Measurements from ENCODE around the gene BCL2L12.
"Not testable (repeated sequence)": the region's sequence is repeated elsewhere in the genome, so short reads cannot be mapped to it uniquely, and the experiment has no call there.

The BCL2L12 gene, protein sequence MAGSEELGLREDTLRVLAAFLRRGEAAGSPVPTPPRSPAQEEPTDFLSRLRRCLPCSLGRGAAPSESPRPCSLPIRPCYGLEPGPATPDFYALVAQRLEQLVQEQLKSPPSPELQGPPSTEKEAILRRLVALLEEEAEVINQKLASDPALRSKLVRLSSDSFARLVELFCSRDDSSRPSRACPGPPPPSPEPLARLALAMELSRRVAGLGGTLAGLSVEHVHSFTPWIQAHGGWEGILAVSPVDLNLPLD

DNA sequence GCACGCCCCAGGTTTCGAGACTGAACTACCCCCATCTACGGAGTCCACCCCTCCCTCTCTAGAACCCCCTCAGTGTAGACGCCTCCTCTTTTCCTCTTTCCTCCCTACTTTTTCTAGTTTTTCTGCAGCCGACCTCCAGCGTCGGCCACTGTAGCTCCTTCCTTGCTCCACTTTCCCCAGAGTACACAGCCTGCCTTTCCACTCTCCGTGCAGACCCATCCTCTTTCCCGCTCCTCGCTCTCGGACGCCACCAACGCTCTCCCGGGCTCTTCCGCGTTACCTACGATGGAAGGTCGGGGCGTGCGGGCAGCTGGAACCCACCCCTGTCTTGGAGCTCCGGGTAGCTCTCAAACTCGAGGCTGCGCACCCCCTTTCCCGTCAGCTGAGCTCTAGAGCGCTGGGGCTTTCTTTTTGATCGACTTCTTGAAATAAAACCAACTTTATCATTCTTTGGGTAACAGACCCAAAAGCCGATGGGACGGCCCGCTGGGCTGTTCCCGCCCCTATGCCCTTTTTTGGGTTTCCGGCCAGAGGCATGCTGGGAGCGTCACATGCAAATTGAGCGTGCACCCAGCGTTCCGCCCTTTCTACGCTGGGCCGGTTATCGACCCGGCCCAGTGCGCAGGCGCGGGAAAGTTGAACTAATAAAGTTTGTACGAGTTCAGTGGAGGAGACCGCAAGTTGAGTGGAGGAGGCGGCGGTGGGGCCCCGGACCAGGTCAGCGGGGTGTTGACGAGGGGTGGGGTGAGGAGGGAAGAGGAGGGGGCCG is at the start of gene BCL2L12, which contains the start of gene IRF3:
Gene BCL2L12 (plus strand): TSS at position 583 of the 769 bp plus-strand sequence. CDS start 760 bp downstream, outside the sequence.
Gene IRF3 (minus strand): TSS at position 507 of the 769 bp plus-strand sequence. CDS start 1,019 bp downstream, outside the sequence.
- peak within 1 kb of the TSS; percentile 97 for H3K4me3 Mint-ChIP-seq
- H3K9me3 Mint-ChIP-seq = no peaks in the 10 kb centered on the region
- DNase-seq (peak; percentile 97), ATAC-seq (replicated peaks) (peak; percentile 90 to 94)
- no peaks in the 10 kb centered on the region for H3K27me3 Mint-ChIP-seq
- peak within 1 kb of the TSS; percentile 93 for H3K27ac Mint-ChIP-seq
- H3K4me1 Mint-ChIP-seq = peaks cover 27 to 54% of the 10 kb centered on the region in 2 donors
- H3K36me3 Mint-ChIP-seq = peaks cover 27 to 48% of the 10 kb centered on the region in 2 donors

DNA sequence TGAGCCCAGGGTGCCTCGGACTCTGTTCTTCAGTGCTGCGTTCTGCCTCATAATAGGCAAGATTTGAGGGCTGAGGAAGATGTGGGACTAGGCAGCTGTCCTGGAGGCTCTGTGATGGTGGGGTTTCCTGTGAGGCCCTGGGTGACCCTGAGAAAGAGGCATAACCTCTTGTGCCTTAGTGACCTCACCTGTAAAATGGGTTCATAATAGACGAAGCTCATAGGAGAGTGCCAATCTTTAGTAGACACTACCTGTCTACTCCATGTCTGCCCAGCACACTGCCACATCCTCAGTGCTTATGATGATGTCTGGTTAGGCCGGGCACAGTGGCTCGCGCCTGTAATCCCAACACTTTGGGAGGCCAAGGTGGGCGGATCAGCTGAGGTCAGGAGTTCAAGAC is 49.2 kb upstream of the BCL2L12 start:
- no peaks in the 10 kb centered on the region for H3K9me3 Mint-ChIP-seq
- H3K4me1 Mint-ChIP-seq = peaks cover 0 to 9% of the 10 kb centered on the region in 2 donors
- DNase-seq (no peak), ATAC-seq (replicated peaks) (no peak)
- H3K4me3 Mint-ChIP-seq = no peak overlapping the region
- H3K36me3 Mint-ChIP-seq = peaks cover 49 to 67% of the 10 kb centered on the region in 2 donors
- no peaks in the 10 kb centered on the region for H3K27me3 Mint-ChIP-seq
- H3K27ac Mint-ChIP-seq = no peak overlapping the region

DNA sequence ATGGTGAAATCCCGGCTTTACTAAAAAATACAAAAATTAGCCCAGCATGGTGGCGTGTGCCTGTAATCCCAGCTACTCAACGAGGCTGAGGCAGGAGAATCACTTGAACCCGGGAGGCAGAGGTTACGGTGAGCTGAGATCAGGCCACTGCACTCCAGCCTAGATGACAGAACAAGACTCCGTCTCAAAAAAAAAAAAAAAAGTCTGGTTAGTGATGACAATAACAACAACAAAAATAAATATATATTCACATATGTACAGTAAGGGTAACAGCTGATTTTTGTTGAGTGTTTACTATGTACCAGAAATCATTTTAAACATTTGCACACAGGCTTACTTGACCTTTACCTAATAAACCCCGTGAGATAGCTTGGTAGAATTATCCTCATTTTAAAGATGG is 48.8 kb upstream of the BCL2L12 start:
- ATAC-seq (replicated peaks) (no peak), DNase-seq (no peak)
- no peak overlapping the region for H3K27ac Mint-ChIP-seq
- H3K36me3 Mint-ChIP-seq = peaks cover 50 to 71% of the 10 kb centered on the region in 2 donors
- peaks cover 0 to 9% of the 10 kb centered on the region in 2 donors for H3K4me1 Mint-ChIP-seq
- H3K27me3 Mint-ChIP-seq = no peaks in the 10 kb centered on the region
- no peak overlapping the region for H3K4me3 Mint-ChIP-seq
- H3K9me3 Mint-ChIP-seq = no peaks in the 10 kb centered on the region

DNA sequence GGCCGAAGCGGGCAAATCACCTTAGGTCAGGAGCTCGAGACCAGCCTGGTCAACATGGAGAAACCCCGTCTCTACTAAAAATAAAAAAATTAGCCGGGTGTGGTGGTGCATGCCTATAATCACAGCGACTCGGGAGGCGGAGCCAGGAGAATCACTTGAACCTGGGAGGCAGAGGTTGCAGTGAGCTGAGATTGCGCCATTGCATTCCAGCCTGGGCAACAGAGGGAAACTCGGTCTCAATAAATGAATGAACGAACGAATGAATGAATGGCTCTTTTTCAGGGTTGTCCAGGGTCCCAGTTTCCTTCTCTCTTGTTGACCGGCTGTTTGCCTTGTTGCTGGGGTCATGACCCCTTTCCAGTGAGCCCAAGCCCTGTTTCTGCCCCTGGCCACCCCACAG is 47.9 kb upstream of the BCL2L12 start:
- DNase-seq; H3K27me3 Mint-ChIP-seq; ATAC-seq (replicated peaks); H3K4me1 Mint-ChIP-seq; H3K4me3 Mint-ChIP-seq; H3K9me3 Mint-ChIP-seq: not testable (repeated sequence)
- peaks cover 53 to 74% of the 10 kb centered on the region in 2 donors for H3K36me3 Mint-ChIP-seq
- H3K27ac Mint-ChIP-seq = peak overlapping the region; percentile 9

DNA sequence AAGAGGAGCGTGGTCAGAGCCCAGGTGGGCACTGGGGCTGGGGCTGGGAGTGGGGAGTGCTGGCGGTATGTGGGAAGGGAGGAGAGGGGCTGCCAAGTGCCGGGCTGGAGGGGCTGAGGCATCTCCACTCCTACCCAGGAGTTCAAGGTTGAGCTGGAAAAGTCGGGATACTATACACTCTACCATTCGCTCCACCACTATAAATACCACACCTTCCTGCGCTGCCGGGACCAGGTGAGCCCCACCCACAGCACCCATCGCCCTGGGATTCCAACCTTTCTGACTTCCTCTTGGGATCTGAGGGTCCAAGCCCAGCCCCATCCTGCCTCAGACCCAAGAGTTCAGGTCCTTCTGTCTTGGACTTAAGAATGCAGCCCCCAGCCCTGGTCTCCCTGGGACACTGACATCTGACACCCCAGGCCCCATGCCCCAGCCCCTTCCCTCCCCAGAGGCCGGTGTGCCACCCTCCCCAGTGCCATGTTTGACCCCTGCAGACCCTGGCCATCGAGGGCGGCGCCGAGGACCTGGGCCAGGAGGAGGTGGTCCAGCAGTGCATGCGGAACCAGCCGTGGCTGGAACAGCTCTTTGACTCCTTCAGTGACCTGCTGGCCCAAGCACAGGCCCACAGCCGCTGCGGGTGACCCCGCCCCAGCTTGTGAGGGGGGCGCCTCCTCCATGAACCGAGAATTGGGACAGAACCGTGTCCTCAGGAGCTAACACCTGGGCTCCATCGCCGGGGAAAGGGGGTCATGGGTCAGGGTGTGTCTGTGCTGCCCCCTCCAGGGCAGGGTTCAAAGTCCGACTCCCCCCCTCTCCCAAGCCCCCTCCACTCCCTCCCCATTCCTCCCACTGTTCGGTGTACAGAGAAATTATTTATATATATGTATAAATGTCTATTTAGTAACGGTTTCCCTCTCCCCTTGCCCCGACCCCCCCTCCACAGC is 40.5 kb upstream of the BCL2L12 start:
- no peaks in the 10 kb centered on the region for H3K27me3 Mint-ChIP-seq
- no peak for ATAC-seq (replicated peaks)
- H3K36me3 Mint-ChIP-seq = peaks cover 43 to 70% of the 10 kb centered on the region in 2 donors
- H3K9me3 Mint-ChIP-seq = no peaks in the 10 kb centered on the region
- H3K4me3 Mint-ChIP-seq = no peak overlapping the region
- H3K4me1 Mint-ChIP-seq = peaks cover 0 to 3% of the 10 kb centered on the region in 2 donors
- DNase-seq = no peak
- peak overlapping the region; percentile 14 for H3K27ac Mint-ChIP-seq

DNA sequence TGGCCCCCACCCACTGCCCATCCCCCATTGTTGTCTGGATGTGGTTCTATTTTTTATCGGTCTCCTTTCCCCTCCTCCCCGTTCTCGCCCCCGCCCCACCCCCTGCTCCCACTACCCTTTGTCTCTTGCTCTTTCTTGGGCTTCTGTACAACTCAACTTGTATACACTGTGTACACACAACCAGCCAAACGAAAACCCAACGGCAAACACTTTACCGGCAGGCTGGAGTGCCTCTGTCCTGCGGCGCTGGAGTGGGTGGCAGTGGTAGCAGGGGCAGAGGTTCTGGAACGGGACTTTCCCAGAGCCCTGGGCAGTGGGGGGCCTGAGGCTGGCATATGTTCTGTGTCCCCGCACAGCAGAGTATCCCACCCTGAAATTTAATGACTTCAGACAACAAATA is 39.5 kb upstream of the BCL2L12 start:
- no peak for DNase-seq
- Mint-ChIP-seq H3K9me3 (no peaks in the 10 kb centered on the region), H3K27me3 (no peaks in the 10 kb centered on the region), H3K4me3 (no peak overlapping the region), H3K4me1 (peaks cover 0 to 7% of the 10 kb centered on the region in 2 donors), H3K36me3 (peaks cover 42 to 65% of the 10 kb centered on the region in 2 donors), H3K27ac (no peak overlapping the region)
- ATAC-seq (replicated peaks) = no peak

DNA sequence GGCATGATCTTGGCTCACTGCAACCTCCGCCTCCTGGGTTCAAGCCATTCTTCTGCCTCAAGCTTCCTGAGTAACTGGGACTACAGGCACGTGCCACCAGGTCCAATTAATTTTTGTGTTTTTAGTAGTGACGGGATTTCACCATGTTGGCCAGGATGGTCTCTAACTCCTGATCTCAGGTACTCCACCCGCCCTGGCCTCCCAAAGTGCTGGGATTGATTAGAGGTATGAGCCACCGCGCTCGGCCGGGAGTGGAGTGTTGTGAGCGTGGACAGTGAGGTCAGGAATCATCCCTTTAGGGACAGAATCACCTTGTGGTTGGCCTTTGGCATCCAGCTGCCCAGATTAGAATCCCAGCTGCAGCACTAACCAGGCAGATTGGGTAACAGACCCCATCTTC is 36.1 kb upstream of the BCL2L12 start:
- Mint-ChIP-seq H3K4me3 (no peak overlapping the region), H3K9me3 (no peaks in the 10 kb centered on the region), H3K27me3 (no peaks in the 10 kb centered on the region), H3K36me3 (peaks cover 17 to 35% of the 10 kb centered on the region in 2 donors), H3K27ac (no peak overlapping the region), H3K4me1 (peaks cover 0 to 4% of the 10 kb centered on the region in 2 donors)
- ATAC-seq (replicated peaks) (no peak), DNase-seq (no peak)

DNA sequence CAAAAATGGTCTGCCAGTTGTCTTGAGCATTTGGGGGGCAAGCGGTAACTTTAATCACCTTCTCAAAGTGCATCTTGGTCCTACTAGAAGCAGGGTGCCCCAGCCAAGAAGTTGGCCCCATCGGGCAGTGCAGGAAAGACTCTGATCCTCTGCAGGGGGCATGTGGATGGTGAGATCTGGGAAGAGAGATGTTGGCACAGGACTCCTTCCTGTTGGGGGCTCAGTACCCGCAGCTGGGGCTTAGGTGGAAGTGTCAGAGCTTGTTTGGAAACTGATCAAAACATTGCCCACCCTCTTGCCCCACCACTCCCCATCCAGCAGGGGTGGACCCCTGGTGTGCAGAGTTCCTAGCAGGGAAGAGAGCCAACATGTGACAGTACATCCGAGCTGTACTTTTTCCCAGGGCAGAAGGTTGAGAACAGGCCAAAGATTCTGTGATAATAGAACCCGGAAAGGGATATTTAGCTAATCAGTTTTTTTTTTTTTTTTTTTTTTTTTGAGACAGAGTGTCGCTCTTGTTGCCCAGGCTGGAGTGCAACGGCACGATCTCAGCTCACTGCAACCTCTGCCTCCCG is 34.6 kb upstream of the BCL2L12 start:
- Mint-ChIP-seq H3K9me3 (no peaks in the 10 kb centered on the region), H3K4me3 (no peak overlapping the region), H3K27ac (peak overlapping the region; percentile 59), H3K27me3 (no peaks in the 10 kb centered on the region), H3K4me1 (peaks cover 0 to 7% of the 10 kb centered on the region in 2 donors), H3K36me3 (peaks cover 11 to 26% of the 10 kb centered on the region in 2 donors)
- DNase-seq = no peak
- no peak for ATAC-seq (replicated peaks)

DNA sequence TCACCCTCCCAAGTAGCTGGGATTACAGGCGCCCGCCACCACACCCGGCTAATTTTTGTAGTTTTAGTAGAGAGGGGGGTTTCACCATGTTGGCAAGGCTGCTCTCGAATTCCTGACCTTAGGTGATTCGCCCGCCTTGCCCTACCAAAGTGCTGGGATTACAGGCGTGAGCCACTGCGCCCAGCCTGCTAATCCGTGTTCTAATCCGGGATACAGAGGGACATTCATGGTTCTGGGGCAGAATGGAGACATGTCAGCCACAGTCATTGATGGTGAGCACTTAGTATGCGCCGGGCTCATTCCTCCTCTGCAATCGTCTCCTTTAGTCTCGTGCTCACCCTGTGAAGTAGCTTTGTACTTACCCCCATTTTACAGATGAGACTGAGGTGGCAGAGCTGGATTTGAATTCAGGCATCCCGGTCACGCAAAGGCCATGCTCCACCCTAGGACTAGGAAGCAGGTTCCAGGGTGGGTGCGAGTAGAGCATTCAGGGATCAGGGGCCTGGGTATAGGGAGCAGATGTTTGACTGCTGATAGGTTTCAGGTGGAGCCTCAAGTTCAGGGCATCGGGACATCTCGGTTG is 34.0 kb upstream of the BCL2L12 start:
- DNase-seq (no peak), ATAC-seq (replicated peaks) (no peak)
- Mint-ChIP-seq H3K36me3 (peaks cover 11 to 21% of the 10 kb centered on the region in 2 donors), H3K27ac (peak overlapping the region; percentile 47), H3K4me1 (peaks cover 0 to 7% of the 10 kb centered on the region in 2 donors), H3K9me3 (no peaks in the 10 kb centered on the region), H3K4me3 (no peak overlapping the region), H3K27me3 (no peaks in the 10 kb centered on the region)

DNA sequence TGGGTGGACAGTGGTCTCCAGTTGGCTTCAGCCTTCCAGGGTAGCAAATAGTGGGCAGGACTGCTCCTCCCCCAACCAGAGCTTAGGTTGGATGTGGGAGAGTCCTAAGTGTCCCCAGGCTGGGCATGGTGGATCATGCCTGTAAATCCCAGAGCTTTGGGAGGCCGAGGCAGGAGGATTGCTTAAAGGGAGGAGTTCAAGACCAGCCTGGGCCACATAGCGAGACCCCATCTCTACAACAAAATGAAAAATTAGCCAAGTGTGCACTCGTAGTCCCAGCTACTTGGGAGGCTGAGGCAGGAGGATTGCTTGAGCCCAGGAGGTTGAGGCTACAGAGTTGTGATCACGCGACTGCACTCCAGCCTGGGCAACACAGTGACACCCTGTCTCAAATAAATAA is 33.2 kb upstream of the BCL2L12 start:
- H3K27ac Mint-ChIP-seq = peak overlapping the region; percentile 70
- no peaks in the 10 kb centered on the region for H3K9me3 Mint-ChIP-seq
- DNase-seq = no peak
- peaks cover under 1 to 7% of the 10 kb centered on the region in 2 donors for H3K4me1 Mint-ChIP-seq
- ATAC-seq (replicated peaks) = no peak
- H3K36me3 Mint-ChIP-seq = peaks cover 5 to 12% of the 10 kb centered on the region in 2 donors
- H3K27me3 Mint-ChIP-seq = no peaks in the 10 kb centered on the region
- H3K4me3 Mint-ChIP-seq = no peak overlapping the region

DNA sequence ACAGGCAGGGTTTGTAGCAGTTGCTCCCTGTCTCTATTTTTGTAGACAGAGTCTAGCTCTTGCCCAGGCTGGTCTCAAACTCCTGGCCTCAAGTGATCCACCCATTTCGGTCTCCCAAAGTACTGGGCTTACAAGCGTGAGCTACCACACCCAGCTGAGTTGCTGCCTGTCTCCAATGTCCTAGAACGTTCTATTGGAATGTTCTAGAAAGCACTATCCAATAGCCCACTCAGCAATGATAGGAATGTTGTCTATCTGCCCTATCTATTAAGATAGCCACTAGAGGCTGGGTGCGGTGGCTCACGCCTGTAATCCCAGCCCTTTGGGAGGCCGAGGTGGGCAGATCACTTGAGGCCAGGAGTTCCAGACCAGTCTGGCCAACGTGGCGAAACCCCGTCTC is 32.5 kb upstream of the BCL2L12 start:
- not testable (repeated sequence) for ATAC-seq (replicated peaks); H3K36me3 Mint-ChIP-seq; H3K9me3 Mint-ChIP-seq; DNase-seq; H3K27me3 Mint-ChIP-seq; H3K27ac Mint-ChIP-seq; H3K4me3 Mint-ChIP-seq
- peaks cover 8 to 10% of the 10 kb centered on the region in 2 donors for H3K4me1 Mint-ChIP-seq

DNA sequence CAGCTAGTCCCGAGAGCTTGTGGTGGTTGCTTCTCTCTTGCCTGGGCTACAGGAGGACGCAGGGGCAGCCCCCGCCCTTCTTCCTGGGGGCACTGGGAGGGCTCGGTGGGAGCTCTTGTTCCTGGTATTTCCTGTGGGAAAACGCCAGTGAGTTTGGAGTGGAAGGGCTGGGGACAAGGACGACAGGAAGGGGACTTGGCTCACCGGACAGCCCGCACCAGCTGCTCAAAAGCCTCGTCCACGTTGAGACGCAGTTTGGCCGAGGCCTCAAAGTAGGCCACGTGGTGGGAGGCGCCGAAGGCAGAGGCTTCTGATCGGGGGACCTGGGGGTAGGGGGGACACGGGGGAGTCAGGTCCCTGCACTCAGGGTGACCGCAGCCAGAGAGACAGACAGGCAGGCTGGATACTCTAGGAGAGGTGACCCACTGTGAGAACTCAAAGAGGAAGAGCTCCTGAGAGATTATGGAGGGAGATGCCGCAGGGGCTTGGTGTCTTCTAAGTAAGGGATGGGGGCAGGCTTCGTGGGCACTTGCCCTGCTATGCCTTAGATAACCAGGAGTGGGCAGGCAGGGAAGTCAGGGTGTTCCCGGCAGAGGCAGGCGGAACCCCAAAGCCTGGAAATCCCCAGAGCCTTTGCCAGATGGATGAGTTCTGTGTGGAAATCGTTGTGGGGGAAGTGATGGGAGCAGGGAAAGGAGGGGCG is 30.1 kb upstream of the BCL2L12 start:
- Mint-ChIP-seq H3K36me3 (peaks cover 0 to 2% of the 10 kb centered on the region in 2 donors), H3K4me3 (no peak overlapping the region), H3K9me3 (no peaks in the 10 kb centered on the region), H3K27ac (peak overlapping the region; percentile 32), H3K4me1 (peaks cover 23 to 26% of the 10 kb centered on the region in 2 donors), H3K27me3 (no peaks in the 10 kb centered on the region)
- no peak for DNase-seq
- ATAC-seq (replicated peaks) = no peak

Data from stimulated activated naive B cell treated with anti-CD40 and anti-IgM and Interleukin-4, amounts not matched to agents 10 μg/mL and 1 μg/mL and 100 μg/mL, for 72 hours (primary cell).